SH-SY5Y (cell line): ENCODE data around the gene TACC3.

Experiments used
- GATA2 ChIP-seq: IDR thresholded peaks from 2 replicates; pipeline ENCODE4 v1.6.1; 2011; ENCODE audit warnings: mild to moderate bottlenecking, low read depth, low read length
- GATA3 ChIP-seq: IDR thresholded peaks from 2 replicates; pipeline ENCODE4 v1.6.1; 2011; ENCODE audit warnings: low read depth, mild to moderate bottlenecking, low read length, moderate library complexity

TACC3 gene

DNA sequence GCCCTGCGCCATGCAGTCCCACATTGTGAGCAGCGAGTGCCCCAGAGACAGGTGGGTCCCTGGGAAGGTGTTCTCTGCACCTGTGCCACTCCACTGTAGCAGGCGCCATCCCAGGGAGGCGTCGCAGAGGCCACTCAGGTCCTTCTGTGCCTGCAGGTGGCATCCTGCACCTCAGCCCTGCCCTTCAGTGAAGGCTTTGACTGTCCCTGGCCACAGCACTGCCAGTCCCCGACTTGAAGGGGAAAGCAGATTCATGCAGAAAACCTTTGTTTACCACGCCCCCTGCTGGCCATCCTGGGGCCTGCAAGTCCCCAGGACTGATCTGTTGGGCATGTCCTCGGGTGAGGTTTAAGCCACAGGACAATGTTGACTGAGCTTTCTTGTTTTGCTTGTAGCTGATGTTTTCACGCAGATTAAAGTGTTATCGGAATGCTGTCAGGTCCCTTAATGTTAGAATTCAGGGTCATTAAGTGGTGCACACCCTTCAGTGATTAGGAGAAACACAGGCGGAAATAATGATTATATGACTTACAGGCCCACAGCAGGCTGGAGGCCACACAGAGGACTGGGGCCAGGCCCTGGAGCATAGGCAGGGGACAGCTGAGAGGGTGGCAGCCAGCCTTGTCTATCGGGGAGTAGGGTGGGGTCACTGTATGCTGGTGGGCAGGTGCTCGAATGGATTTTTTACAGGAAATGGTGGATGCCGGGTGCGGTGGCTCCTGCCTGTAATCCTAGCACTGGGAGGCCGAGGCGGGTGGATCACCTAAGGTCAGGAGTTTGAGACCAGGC is 5.0 kb downstream of the TACC3 start:
- no peak for TF ChIP-seq GATA3
- TF ChIP-seq GATA2 = no peak

DNA sequence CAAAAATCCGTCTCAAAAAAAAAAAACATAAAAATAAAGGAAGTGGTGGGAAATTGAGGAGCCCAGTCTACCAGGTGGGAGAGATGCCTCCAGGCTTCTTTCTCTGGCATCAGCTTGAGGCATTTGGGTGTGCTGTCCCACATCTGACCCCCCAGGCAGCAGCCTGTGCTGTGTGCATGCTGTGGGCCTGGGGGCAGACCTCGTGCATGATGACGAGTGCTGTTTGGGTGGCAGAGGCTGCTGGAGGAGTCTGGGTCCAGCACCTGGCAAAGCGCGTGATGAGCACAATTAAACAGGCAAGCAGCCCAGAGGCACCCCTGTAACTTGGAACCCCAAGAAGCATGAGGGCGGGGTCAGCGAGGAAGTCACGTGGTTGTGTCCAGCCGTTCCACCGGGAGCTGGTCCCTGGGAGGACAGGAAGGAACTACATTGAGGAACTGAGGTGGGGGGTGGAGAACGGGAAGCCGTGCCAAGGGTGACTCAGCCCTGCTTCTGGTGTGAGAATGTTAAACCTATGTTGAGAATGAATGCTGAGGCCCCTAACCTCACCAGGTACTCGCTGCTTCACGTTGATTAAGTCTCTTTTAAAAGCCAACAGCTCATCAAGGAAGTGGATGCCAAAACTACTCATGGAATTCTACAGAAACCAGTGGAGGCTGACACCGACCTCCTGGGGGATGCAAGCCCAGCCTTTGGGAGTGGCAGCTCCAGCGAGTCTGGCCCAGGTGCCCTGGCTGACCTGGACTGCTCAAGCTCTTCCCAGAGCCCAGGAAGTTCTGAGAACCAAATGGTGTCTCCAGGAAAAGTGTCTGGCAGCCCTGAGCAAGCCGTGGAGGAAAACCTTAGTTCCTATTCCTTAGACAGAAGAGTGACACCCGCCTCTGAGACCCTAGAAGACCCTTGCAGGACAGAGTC is 6.1 kb downstream of the TACC3 start:
- no peak for TF ChIP-seq GATA3
- no peak for TF ChIP-seq GATA2

DNA sequence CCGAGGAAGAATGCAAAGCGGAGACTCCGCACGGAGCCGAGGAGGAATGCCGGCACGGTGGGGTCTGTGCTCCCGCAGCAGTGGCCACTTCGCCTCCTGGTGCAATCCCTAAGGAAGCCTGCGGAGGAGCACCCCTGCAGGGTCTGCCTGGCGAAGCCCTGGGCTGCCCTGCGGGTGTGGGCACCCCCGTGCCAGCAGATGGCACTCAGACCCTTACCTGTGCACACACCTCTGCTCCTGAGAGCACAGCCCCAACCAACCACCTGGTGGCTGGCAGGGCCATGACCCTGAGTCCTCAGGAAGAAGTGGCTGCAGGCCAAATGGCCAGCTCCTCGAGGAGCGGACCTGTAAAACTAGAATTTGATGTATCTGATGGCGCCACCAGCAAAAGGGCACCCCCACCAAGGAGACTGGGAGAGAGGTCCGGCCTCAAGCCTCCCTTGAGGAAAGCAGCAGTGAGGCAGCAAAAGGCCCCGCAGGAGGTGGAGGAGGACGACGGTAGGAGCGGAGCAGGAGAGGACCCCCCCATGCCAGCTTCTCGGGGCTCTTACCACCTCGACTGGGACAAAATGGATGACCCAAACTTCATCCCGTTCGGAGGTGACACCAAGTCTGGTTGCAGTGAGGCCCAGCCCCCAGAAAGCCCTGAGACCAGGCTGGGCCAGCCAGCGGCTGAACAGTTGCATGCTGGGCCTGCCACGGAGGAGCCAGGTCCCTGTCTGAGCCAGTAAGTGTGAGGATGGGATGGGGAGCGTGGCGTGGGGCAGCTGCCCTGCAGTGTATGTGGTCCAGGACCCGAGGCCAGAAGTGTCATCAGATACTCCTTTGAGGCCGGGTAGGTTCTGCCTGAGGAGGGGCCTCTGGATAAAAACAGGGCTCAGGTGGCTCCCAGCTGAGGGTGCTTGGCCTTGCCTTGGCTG is 7.0 kb downstream of the TACC3 start:
- TF ChIP-seq GATA3 (no peak), GATA2 (no peak)

DNA sequence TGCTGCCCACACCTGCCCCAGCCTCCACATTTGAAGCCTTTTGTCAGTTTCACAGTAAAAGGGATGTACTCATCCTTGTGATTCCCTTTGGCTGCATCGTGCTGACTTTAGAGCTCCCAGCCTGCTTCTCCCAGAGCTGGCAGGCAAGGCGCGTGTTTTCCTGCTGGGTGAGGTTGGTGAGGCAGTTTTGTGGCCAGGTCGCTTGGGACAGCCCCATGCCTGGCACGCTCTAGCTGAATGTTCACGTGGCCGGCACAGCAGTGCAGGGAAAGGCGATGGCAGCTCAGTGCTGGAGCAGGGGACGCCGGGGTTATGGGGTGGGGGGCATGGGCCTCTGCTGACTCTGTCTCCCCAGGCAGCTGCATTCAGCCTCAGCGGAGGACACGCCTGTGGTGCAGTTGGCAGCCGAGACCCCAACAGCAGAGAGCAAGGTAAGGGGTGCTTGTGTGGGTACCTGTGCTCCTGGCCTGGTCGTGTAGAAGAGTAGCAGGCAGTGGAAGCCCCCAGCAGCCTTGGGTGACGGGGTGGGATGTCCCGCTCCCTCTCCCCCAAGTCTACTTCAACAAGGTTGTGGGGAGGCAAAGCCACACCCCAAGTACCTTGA is 9.3 kb downstream of the TACC3 start:
- TF ChIP-seq GATA3 = no peak
- no peak for TF ChIP-seq GATA2

DNA sequence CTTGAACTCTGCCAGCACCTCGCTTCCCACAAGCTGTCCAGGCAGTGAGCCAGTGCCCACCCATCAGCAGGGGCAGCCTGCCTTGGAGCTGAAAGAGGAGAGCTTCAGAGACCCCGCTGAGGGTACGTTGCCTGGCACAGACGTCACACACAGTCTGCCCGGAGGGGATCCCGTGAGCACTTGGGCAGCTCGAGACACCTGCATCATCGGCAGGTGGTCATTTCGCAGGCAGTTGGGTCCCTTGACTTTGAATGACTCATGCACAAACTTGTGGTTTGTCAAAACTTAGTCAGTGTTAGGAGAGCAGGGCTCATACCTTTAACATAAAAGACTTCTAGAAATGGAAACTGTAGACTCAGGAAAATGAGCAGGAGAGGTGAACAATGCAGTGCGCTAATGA is 9.9 kb downstream of the TACC3 start:
- no peak for TF ChIP-seq GATA3
- TF ChIP-seq GATA2 = no peak

DNA sequence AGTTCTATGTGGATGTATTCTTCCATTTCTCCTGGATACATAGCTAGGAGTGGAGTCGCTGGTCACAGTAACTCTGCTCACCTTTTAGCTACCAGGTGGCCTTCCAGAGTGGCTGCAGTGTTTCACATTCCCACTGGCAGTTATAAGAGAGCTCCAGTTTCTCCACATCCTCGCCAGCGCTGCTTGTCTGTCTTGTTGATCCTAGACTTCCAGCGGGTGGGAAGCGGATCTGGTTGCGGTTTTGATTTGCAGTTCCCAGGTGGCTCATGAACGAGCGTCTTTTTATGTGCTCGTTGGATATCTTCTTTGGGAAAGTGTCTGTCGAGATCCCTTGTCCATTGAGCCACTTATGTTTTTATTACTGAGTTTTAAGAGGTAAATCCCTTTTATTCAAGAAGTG is 11.6 kb downstream of the TACC3 start:
- TF ChIP-seq GATA2 (no peak), GATA3 (no peak)

DNA sequence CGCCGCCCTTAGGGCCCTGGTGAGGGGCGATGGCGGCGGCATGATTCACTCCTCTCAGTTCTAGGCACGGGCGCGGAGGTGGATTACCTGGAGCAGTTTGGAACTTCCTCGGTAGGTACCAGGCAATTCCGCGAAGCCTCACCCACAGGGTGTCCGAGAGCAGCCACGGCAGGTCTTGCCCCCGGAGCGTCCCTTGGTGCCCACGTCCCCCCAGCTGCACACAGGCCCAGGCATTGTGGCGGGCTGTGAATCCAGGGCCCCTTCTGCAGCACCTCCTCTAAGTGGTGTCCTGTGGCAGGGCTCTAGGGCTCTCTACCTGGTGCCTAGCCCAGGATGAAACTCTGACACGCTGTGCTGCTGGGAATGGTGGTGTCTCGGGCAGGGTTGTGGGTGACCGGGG is 13.9 kb downstream of the TACC3 start:
- TF ChIP-seq GATA3 = no peak
- TF ChIP-seq GATA2 = no peak

DNA sequence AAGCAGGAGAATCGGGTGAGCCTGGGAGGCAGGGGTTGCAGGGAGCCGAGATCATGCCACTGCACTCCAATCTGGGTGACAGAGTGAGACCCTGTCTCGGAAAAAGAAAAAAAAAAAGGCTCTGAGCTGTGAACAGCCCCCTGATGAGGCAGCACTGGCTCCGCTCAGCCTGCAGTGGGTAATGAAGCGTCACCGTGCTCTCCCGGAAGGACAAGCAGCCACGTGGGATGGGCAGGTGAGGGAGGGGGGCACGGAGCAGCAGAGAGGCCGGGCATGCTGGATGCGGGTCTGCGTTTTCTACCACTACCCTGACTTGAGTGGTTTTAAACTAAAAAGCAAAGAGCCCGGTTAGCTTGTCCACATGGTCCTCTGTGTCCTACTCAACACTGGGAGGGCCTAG is 15.5 kb downstream of the TACC3 start:
- TF ChIP-seq GATA3 (no peak), GATA2 (no peak)

DNA sequence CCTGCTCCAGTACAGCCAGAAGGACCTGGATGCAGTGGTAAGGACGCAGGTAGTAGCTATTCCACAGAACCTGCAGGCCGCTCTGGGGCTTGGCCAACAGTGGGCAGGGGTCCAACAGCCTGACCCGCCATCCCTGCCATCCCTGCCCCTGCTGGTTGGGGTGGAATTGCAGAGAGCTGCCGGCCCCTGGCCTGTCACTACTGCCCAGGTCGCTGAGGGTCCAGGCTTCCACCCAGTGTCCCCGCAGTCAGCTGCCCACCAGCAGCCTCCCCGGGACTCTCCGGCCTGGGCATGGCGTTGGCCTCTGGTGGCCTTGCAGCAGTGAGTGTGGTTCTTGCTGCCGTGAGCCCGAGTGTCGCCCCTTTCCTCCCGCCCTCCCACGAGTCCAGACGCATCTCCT is 16.3 kb downstream of the TACC3 start:
- TF ChIP-seq GATA3 (no peak), GATA2 (no peak)

DNA sequence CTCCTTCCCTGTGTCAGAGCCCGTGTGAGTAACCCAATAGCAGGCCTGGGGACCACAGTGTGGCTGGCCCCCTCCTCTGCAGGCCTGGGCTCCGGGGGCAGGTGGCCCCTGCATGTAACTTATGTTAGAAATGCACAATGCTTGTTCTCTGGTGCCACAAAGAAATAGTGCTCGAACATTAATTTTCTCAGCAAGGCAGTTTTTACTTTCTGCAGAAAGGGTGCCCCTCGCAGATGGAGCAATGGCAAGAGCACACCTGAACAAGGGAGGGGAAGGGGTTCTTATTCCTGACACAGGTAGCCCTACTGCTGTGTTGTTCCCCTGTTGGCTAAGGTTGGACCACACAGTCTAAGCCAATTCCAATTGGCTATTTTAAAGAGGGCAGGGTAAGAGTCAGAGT is 17.1 kb downstream of the TACC3 start:
- TF ChIP-seq GATA2 (no peak), GATA3 (no peak)

DNA sequence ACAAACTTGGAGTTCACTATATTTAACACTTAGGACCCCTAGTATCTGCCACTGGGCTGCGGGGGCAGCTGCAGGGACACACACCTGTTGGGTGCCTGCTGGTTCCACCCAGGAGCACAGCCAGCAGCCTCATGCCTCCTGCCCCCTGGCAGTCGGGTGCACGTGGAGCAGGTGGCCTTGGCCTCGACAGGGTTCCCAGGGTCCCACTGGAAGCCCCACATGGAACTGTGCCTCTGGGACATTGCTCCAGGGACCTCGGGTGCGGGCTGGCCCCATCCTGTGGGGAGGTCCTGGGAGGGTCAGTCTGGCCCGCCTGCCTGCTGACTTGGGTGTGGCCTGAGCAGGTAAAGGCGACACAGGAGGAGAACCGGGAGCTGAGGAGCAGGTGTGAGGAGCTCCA is 18.0 kb downstream of the TACC3 start:
- TF ChIP-seq GATA3 (no peak), GATA2 (no peak)

DNA sequence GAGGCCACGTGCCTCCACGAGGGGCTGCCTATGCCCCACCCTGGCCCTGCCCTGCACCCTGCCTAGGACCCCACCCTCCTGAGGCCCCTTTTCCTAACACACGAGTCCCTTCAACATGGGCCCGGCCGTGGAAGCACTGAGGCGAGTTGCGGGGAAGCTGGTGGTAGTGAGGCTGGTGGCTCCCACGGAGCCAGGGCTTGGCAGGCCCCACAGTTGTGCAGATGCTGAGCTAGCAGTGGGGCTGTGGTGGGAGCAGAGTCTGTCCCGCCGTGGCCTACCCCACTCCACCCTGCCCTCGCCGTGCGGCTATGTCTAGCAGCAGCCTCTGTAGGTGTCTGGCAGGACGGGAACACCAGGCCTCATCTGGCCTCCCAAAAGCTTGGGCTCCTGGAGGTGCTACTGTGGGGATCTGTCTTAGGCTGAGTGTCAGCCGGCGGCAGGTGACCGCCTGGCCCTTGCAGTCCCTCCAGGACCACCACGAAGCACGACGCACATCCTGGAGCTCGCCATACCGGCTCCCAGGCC is 18.8 kb downstream of the TACC3 start:
- TF ChIP-seq GATA2 (no peak), GATA3 (no peak)

DNA sequence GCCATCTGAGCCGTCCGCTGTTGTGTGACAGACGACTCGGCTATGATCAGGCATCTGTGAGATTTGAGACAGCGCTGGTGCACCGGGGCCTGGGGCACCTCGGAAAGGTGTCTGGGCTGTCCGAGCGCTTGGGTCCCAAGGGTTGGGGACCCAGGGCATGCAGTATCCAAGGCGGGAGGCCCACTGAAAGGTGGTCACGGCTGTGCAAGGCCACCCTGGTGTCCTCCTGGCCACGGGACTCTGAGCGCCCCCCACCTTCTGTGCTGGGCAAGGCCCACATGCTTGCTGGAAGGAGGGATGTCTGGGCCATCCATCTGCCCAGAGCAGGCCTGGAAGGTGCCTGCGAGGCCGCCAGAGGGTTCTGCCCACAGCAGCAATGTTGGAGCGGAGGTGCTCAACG is 19.9 kb downstream of the TACC3 start:
- TF ChIP-seq GATA3 = no peak
- TF ChIP-seq GATA2 = no peak
